A673 (cell line): Measurements from ENCODE around the gene CCNB3. TPM values are rescaled to one million over a fixed set of nuclear protein-coding genes. Genes with fewer than 3 reads are reported as not detected.
A peak's percentile ranks its signal among the peaks of the same experiment; 100 is the strongest.
"Not testable (repeated sequence)": the region's sequence is repeated elsewhere in the genome, so short reads cannot be mapped to it uniquely, and the experiment has no call there.

Experiments
- BruUV-seq: library from RNA; stranded (reverse); fragments of 400-500 nt; replicated peaks from 2 replicates; lab custom pipeline; 2021; lab: Mats Ljungman, UMichigan
- CTCF ChIA-PET: fragments of 300-600 bp; sonication (Branson Sonifier 250); formaldehyde crosslinking; loops from one replicate; lab custom pipeline; 2022; ENCODE audit warnings: antibody characterized with exemption; lab: Charles Lee
- POLR2A ChIA-PET: fragments of 300-600 bp; sonication (Branson Sonifier 250); formaldehyde crosslinking; loops from one replicate; lab custom pipeline; 2022; ENCODE audit warnings: antibody characterized with exemption; ENCODE audit not compliant: low non-redundant PET; lab: Charles Lee
- DNase-seq: peaks from one replicate; pipeline ENCODE4 v3.0.0-alpha.2; 2015; ENCODE audit warnings: low spot score
- H3K27ac ChIP-seq: fragments of 200-600 bp; sonication (generic); 2 replicates; pipeline ENCODE4 v1.5.1; 2016; ENCODE audit warnings: mixed run types, low read depth, mild to moderate bottlenecking, mixed read lengths, antibody characterized with exemption, low read length; ENCODE audit not compliant: poor library complexity, severe bottlenecking
- H3K27me3 ChIP-seq: fragments of 200-600 bp; sonication (generic); replicated peaks from 2 replicates; pipeline ENCODE4 v1.6.1; 2017; ENCODE audit warnings: mixed run types, low read depth, mild to moderate bottlenecking, mixed read lengths, antibody characterized with exemption, low read length; ENCODE audit not compliant: insufficient read depth, poor library complexity
- H3K36me3 ChIP-seq: fragments of 200-600 bp; sonication (generic); 2 replicates; pipeline ENCODE4 v1.6.1; 2016; ENCODE audit warnings: mixed run types, mild to moderate bottlenecking, mixed read lengths, antibody characterized with exemption, low read length; ENCODE audit not compliant: insufficient read depth, poor library complexity, severe bottlenecking
- H3K4me1 ChIP-seq: fragments of 200-600 bp; sonication (generic); 2 replicates; pipeline ENCODE4 v1.6.1; 2017; ENCODE audit warnings: mixed run types, mild to moderate bottlenecking, mixed read lengths, antibody characterized with exemption, low read length; ENCODE audit not compliant: insufficient read depth, poor library complexity, severe bottlenecking
- H3K4me3 ChIP-seq: fragments of 200-600 bp; sonication (generic); 2 replicates; pipeline ENCODE4 v1.5.1; 2016; ENCODE audit warnings: low read depth, mixed run types, mild to moderate bottlenecking, mixed read lengths, low read length; ENCODE audit not compliant: poor library complexity, severe bottlenecking
- H3K9me3 ChIP-seq: fragments of 200-600 bp; sonication (generic); 2 replicates; pipeline ENCODE4 v1.6.1; 2016; ENCODE audit warnings: mixed run types, low read depth, mild to moderate bottlenecking, mixed read lengths, antibody characterized with exemption, low read length; ENCODE audit not compliant: poor library complexity, severe bottlenecking
- EZH2 ChIP-seq: fragments of 200-600 bp; sonication (generic); IDR thresholded peaks from 2 replicates; pipeline ENCODE4 v1.6.1; 2017; ENCODE audit warnings: borderline replicate concordance, low read depth, mild to moderate bottlenecking, mixed read lengths, antibody characterized with exemption, low read length; ENCODE audit not compliant: poor library complexity, severe bottlenecking
- intact Hi-C: fragments of 100-400 bp; cut with micrococcal nuclease; formaldehyde crosslinking; loops from one replicate; pipeline ENCODE4 v1.10.0; 2022; ENCODE audit not compliant: unreplicated experiment
- total RNA-seq: library from RNA; stranded (reverse); gene quantifications from 2 replicates; pipeline ENCODE4 v1.2.3, GENCODE V29; 2021
- TF ChIP-seq, protein P1 (sequence below): fragments of 300-800, 200-600 bp; sonication (generic); conservative IDR thresholded peaks from 2 replicates; pipeline ENCODE4 v1.5.1; 2017; ENCODE audit warnings: low read depth, mild to moderate bottlenecking, antibody characterized with exemption, low read length, moderate library complexity, mixed read lengths

Gene CCNB3
- total RNA-seq, 1 experiment from 2014 or later: 2.0 TPM

DNA sequence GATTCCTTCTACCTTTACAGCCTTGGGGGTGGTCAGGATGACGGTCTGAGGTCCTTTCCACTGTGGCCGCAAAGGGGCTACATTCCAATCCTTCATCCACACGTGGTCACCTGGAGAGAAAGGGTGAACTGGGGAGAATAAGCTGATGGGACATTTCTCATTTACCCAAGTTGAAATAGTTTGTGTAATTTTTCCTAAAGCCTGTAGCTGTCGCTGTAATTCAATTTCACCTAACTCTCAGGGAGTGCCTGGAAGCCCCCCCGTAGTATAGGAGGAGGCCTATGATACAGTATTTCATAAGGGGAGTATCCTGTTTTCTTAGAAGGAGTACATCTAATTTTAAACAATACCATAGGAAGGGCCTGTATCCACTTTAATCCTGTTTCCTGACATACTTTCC lies 128.1 kb downstream of the CCNB3 start:
- CTCF ChIA-PET, H3K4me1 ChIP-seq, intact Hi-C loops, BruUV-seq, H3K4me3 ChIP-seq, H3K27ac ChIP-seq, POLR2A ChIA-PET, H3K9me3 ChIP-seq, H3K27me3 ChIP-seq, H3K36me3 ChIP-seq: not testable (repeated sequence)
- TF ChIP-seq, protein P1, sequence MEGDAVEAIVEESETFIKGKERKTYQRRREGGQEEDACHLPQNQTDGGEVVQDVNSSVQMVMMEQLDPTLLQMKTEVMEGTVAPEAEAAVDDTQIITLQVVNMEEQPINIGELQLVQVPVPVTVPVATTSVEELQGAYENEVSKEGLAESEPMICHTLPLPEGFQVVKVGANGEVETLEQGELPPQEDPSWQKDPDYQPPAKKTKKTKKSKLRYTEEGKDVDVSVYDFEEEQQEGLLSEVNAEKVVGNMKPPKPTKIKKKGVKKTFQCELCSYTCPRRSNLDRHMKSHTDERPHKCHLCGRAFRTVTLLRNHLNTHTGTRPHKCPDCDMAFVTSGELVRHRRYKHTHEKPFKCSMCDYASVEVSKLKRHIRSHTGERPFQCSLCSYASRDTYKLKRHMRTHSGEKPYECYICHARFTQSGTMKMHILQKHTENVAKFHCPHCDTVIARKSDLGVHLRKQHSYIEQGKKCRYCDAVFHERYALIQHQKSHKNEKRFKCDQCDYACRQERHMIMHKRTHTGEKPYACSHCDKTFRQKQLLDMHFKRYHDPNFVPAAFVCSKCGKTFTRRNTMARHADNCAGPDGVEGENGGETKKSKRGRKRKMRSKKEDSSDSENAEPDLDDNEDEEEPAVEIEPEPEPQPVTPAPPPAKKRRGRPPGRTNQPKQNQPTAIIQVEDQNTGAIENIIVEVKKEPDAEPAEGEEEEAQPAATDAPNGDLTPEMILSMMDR: peak; percentile 44
- DNase-seq: peak; percentile 30

DNA sequence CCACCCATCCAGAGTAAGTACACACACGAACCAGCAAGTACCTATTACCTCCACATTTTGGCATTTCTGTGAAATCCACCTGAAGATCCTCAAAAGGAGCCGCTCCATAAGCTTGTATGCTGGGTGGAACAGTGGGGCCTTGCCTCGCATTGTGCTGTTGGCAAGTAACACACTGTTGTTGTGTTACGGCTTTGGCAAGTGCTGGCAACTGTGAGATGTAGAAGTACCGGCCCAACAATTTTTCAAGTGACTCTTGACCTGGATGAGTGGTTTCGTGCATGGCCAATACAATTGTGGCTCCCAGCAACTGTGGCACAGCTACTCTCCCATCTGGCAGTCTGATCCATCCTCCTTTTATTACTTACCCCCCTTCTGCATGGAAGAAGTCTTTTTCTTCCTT lies 128.7 kb downstream of the CCNB3 start:
- Histone ChIP-seq H3K27me3 (no peaks in the 10 kb centered on the region), H3K9me3 (no peaks in the 10 kb centered on the region), H3K4me1 (no peaks in the 10 kb centered on the region), H3K4me3 (no peak overlapping the region), H3K27ac (no peak overlapping the region), H3K36me3 (no peaks in the 10 kb centered on the region)
- POLR2A ChIA-PET: no interaction called here
- no peak for DNase-seq
- no peak for TF ChIP-seq EZH2
- TF ChIP-seq, protein P1: no peak
- CTCF ChIA-PET: no interaction called here
- intact Hi-C loops: no loop called here
- BruUV-seq: no TSS peak

DNA sequence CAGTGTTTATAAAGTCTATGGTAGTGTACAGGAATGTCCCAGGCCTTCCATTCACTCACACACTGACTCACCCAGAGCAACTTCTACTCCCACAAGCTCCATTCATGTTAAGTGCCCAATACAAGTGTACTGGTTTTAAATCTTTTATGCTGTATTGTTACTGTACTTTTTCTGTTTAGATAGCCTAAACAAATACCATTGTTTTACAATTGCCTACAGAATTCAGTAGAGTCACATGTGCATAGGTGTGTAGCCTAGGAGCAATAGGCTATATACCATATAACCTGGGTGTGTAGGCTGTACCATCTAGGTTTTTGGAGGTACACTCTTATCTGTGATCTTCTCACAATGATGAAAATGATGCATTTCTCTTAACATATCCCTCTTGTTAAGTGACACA lies 139.4 kb downstream of the CCNB3 start:
- Histone ChIP-seq H3K4me1 (no peaks in the 10 kb centered on the region), H3K4me3 (no peak overlapping the region), H3K9me3 (no peaks in the 10 kb centered on the region), H3K27ac (no peak overlapping the region), H3K36me3 (no peaks in the 10 kb centered on the region), H3K27me3 (no peaks in the 10 kb centered on the region)
- intact Hi-C loops: no loop called here
- ChIA-PET POLR2A (no interaction called here), CTCF (no interaction called here)
- no peak for DNase-seq
- TF ChIP-seq, protein P1: no peak
- TF ChIP-seq EZH2: no peak
- no TSS peak for BruUV-seq
